ENCODE results near the gene NXPH4.

The NXPH4 gene

DNA sequence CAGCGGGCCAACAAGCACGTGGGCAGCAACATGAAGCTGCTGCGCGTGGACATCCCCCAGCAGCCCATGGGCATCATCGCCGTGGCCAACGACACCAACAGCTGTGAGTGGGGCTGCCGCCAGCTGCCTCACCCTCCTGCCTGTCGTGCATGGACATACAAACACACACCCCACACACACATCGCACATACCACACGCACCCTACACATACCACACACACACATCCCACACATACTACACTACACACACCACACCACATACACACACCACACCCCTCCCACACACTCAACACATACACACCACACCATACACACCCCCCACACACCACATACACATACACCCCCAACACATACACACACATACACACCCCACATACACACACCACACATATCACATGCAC is 25.2 kb upstream of the NXPH4 start:
- no peak overlapping the region for H3K4me3 ChIP-seq (ENCODE audit: low read depth, low read length)
- H3K9me3 ChIP-seq (ENCODE audit: control insufficient read depth, low read length): no peaks in the 10 kb centered on the region
- TF ChIP-seq, protein P1, sequence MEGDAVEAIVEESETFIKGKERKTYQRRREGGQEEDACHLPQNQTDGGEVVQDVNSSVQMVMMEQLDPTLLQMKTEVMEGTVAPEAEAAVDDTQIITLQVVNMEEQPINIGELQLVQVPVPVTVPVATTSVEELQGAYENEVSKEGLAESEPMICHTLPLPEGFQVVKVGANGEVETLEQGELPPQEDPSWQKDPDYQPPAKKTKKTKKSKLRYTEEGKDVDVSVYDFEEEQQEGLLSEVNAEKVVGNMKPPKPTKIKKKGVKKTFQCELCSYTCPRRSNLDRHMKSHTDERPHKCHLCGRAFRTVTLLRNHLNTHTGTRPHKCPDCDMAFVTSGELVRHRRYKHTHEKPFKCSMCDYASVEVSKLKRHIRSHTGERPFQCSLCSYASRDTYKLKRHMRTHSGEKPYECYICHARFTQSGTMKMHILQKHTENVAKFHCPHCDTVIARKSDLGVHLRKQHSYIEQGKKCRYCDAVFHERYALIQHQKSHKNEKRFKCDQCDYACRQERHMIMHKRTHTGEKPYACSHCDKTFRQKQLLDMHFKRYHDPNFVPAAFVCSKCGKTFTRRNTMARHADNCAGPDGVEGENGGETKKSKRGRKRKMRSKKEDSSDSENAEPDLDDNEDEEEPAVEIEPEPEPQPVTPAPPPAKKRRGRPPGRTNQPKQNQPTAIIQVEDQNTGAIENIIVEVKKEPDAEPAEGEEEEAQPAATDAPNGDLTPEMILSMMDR (IDR thresholded peaks at IDR 0.05): no peak
- no peak overlapping the region for H2AFZ ChIP-seq
- no peaks in the 10 kb centered on the region for H3K36me3 ChIP-seq (ENCODE audit: control insufficient read depth, insufficient read depth, low read length)
- no peaks in the 10 kb centered on the region for H3K27me3 ChIP-seq (ENCODE audit: control insufficient read depth, insufficient read depth, low read length)
- no peaks in the 10 kb centered on the region for H3K4me1 ChIP-seq
- no peak overlapping the region for H3K9ac ChIP-seq
- H3K79me2 ChIP-seq: no peaks in the 10 kb centered on the region
- H3K4me2 ChIP-seq (ENCODE audit: low read length): no peak overlapping the region
- no peak overlapping the region for H3K27ac ChIP-seq

DNA sequence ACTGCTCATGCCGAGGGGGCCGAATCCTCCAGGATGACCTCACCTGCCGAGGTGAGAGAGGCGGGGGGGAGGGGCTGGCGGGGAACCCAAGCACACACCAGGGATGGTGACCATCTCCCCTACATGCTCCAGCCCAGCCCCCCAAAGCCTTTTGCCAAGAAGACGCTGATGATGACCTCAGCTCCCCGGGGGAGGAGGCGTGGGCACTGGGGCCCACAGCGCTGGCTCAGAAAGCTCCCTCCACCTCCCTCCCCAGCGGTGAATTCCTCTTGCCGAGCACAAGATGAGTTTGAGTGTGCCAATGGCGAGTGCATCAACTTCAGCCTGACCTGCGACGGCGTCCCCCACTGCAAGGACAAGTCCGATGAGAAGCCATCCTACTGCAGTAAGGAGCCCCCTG is 23.7 kb upstream of the NXPH4 start:
- no peak overlapping the region for H3K9ac ChIP-seq
- H3K9me3 ChIP-seq (ENCODE audit: control insufficient read depth, low read length): no peaks in the 10 kb centered on the region
- TF ChIP-seq, protein P1 (IDR thresholded peaks at IDR 0.05): no peak
- H3K27ac ChIP-seq: no peak overlapping the region
- H3K4me2 ChIP-seq (ENCODE audit: low read length): no peak overlapping the region
- H3K36me3 ChIP-seq (ENCODE audit: control insufficient read depth, insufficient read depth, low read length): no peaks in the 10 kb centered on the region
- H3K4me1 ChIP-seq: no peaks in the 10 kb centered on the region
- no peak overlapping the region for H3K4me3 ChIP-seq (ENCODE audit: low read depth, low read length)
- no peaks in the 10 kb centered on the region for H3K27me3 ChIP-seq (ENCODE audit: control insufficient read depth, insufficient read depth, low read length)
- no peak overlapping the region for H2AFZ ChIP-seq
- H3K79me2 ChIP-seq: no peaks in the 10 kb centered on the region

DNA sequence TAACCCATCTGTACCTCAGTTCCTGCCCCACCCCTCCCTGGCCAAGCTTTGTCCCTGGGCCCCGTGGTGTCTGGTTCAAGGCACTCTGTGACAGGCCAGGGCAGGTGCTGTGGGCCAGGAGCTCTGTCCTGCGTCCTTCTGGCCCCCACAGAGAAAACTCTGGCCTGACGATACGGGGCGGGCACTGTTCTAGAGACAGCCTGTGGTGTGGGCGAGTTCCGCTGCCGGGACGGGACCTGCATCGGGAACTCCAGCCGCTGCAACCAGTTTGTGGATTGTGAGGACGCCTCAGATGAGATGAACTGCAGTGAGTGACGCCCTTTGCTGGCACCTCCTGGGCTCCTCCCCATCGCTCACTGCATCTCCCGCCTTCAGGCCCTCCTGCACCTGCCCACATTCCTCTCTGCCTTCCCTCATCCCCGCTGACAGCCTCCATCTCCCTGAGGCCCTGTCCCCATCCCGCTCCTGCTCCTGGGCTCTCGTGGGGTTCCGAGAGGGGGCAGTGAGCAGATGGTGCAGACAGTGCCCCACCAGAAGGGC is 22.8 kb upstream of the NXPH4 start:
- Histone ChIP-seq H3K9ac (no peak overlapping the region), H3K4me3 (ENCODE audit: low read depth, low read length) (no peak overlapping the region), H3K27ac (no peak overlapping the region), H3K27me3 (ENCODE audit: control insufficient read depth, insufficient read depth, low read length) (no peaks in the 10 kb centered on the region), H2AFZ (no peak overlapping the region), H3K4me1 (no peaks in the 10 kb centered on the region), H3K9me3 (ENCODE audit: control insufficient read depth, low read length) (no peaks in the 10 kb centered on the region), H3K4me2 (ENCODE audit: low read length) (no peak overlapping the region), H3K79me2 (no peaks in the 10 kb centered on the region), H3K36me3 (ENCODE audit: control insufficient read depth, insufficient read depth, low read length) (no peaks in the 10 kb centered on the region)
- TF ChIP-seq, protein P1 (IDR thresholded peaks at IDR 0.05): no peak

DNA sequence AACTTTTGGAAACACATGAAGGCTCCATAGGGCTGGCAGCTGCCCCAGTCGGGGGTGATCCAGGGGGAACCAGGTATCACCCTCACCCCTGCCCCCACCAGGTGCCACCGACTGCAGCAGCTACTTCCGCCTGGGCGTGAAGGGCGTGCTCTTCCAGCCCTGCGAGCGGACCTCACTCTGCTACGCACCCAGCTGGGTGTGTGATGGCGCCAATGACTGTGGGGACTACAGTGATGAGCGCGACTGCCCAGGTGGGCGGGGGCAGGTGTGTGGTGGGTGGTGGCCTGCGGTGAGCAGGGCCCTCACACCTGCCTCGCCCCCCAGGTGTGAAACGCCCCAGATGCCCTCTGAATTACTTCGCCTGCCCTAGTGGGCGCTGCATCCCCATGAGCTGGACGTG is 22.3 kb upstream of the NXPH4 start:
- TF ChIP-seq, protein P1 (IDR thresholded peaks at IDR 0.05): no peak
- Histone ChIP-seq H3K9me3 (ENCODE audit: control insufficient read depth, low read length) (no peaks in the 10 kb centered on the region), H3K27ac (no peak overlapping the region), H3K36me3 (ENCODE audit: control insufficient read depth, insufficient read depth, low read length) (no peaks in the 10 kb centered on the region), H3K9ac (no peak overlapping the region), H3K27me3 (ENCODE audit: control insufficient read depth, insufficient read depth, low read length) (no peaks in the 10 kb centered on the region), H2AFZ (no peak overlapping the region), H3K4me1 (no peaks in the 10 kb centered on the region), H3K79me2 (no peaks in the 10 kb centered on the region), H3K4me2 (ENCODE audit: low read length) (no peak overlapping the region), H3K4me3 (ENCODE audit: low read depth, low read length) (no peak overlapping the region)

DNA sequence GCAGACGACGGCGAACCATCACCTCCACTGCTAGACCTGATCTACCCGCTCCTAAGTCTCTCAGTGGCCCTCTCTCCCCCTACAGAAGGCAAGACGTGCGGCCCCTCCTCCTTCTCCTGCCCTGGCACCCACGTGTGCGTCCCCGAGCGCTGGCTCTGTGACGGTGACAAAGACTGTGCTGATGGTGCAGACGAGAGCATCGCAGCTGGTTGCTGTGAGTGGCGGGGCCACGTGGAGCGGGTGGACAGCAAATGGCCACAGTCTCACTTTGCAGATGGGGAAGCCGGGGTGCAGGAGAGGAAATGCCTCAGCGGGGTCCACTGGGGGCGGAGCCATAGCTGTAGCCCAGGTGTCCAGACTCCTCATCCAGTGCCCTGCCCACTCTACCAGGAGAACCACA is 21.4 kb upstream of the NXPH4 start:
- Histone ChIP-seq H3K36me3 (ENCODE audit: control insufficient read depth, insufficient read depth, low read length) (no peaks in the 10 kb centered on the region), H3K27me3 (ENCODE audit: control insufficient read depth, insufficient read depth, low read length) (no peaks in the 10 kb centered on the region), H3K9ac (no peak overlapping the region), H3K79me2 (no peaks in the 10 kb centered on the region), H3K4me3 (ENCODE audit: low read depth, low read length) (no peak overlapping the region), H3K4me1 (no peaks in the 10 kb centered on the region), H3K4me2 (ENCODE audit: low read length) (no peak overlapping the region), H3K9me3 (ENCODE audit: control insufficient read depth, low read length) (no peaks in the 10 kb centered on the region), H3K27ac (no peak overlapping the region), H2AFZ (no peak overlapping the region)
- TF ChIP-seq, protein P1 (IDR thresholded peaks at IDR 0.05): no peak

All from parathyroid adenoma (tissue), 2 donors.